ENCODE data around the gene UBE3A. TPM values are rescaled to one million over a fixed set of nuclear protein-coding genes. Genes with fewer than 3 reads are reported as not detected.

UBE3A gene
- polyA plus RNA-seq, 2 of the 4 experiments (the other 2 are of a cell fraction): 22.3 to 42.2 TPM

DNA sequence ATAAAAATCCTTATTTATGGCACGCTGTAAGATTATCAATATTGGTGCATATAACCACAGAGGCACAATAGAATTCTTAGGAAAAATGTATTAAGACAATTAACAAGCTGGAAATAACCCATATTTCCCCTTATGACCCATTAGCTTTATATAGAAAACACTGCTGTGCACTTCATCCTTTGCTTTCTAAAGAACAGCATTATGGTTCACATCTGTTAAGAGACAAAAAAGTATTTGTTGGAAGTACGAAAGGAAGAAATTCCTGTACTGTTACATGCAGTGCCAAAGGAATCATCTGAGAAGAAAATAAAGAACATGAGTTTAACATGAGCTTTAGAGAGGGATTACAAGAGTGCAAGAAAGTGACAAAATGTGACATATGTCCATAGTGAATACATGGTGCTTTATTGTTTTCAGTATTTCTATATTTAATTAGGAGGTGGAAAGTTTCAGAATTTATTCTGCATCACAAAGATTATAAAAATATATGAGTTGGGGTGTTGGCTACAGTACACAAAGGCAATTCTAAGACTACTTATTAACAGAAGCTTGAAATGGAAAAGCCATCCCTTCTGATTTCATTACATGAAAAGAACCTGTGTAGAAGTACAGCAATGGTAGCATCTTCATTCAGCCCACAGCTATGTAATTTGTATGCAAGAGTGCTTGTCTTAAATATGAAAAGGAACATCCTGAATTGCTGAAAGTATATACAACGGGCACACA lies 6.8 kb downstream of the UBE3A start:
- ChIA-PET POLR2A (no interaction called here), CTCF (no interaction called here)
- Histone ChIP-seq H3K4me3 (no peak overlapping the region), H3K9me3 (no peaks in the 10 kb centered on the region), H3K4me2 (no peak overlapping the region), H3K27ac (no peak overlapping the region), H3K4me1 (no peaks in the 10 kb centered on the region)
- DNase-seq (ENCODE audit: low read depth in 1 of 2, low spot score in 1 of 2): no peak
- no peak for ATAC-seq
- TF ChIP-seq POLR2AphosphoS2 (conservative IDR thresholded peaks at IDR 0.05; ENCODE audit: low read length): no peak
- TF ChIP-seq ESRRA (IDR thresholded peaks at IDR 0.05; ENCODE audit: borderline replicate concordance, low read length): no peak
- no peak for TF ChIP-seq ZFP36 (IDR thresholded peaks at IDR 0.05; ENCODE audit: borderline replicate concordance, partially characterized antibody)
- no peak for TF ChIP-seq ZC3H11A (IDR thresholded peaks at IDR 0.05)
- TF ChIP-seq RFX5 (IDR thresholded peaks at IDR 0.05): no peak
- no peak for TF ChIP-seq MAX (IDR thresholded peaks at IDR 0.05)
- no peak for TF ChIP-seq MAFK (IDR thresholded peaks at IDR 0.05; ENCODE audit: partially characterized antibody)
- no peak for TF ChIP-seq SREBF2 (IDR thresholded peaks at IDR 0.05)
- no peak for TF ChIP-seq HDAC2 (IDR thresholded peaks at IDR 0.05)
- TF ChIP-seq USF2 (IDR thresholded peaks at IDR 0.05): no peak
- no peak for TF ChIP-seq EHMT2 (IDR thresholded peaks at IDR 0.05; ENCODE audit: low read depth)
- TF ChIP-seq, protein P1, sequence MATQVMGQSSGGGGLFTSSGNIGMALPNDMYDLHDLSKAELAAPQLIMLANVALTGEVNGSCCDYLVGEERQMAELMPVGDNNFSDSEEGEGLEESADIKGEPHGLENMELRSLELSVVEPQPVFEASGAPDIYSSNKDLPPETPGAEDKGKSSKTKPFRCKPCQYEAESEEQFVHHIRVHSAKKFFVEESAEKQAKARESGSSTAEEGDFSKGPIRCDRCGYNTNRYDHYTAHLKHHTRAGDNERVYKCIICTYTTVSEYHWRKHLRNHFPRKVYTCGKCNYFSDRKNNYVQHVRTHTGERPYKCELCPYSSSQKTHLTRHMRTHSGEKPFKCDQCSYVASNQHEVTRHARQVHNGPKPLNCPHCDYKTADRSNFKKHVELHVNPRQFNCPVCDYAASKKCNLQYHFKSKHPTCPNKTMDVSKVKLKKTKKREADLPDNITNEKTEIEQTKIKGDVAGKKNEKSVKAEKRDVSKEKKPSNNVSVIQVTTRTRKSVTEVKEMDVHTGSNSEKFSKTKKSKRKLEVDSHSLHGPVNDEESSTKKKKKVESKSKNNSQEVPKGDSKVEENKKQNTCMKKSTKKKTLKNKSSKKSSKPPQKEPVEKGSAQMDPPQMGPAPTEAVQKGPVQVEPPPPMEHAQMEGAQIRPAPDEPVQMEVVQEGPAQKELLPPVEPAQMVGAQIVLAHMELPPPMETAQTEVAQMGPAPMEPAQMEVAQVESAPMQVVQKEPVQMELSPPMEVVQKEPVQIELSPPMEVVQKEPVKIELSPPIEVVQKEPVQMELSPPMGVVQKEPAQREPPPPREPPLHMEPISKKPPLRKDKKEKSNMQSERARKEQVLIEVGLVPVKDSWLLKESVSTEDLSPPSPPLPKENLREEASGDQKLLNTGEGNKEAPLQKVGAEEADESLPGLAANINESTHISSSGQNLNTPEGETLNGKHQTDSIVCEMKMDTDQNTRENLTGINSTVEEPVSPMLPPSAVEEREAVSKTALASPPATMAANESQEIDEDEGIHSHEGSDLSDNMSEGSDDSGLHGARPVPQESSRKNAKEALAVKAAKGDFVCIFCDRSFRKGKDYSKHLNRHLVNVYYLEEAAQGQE (IDR thresholded peaks at IDR 0.05): no peak
- TF ChIP-seq, protein P2, sequence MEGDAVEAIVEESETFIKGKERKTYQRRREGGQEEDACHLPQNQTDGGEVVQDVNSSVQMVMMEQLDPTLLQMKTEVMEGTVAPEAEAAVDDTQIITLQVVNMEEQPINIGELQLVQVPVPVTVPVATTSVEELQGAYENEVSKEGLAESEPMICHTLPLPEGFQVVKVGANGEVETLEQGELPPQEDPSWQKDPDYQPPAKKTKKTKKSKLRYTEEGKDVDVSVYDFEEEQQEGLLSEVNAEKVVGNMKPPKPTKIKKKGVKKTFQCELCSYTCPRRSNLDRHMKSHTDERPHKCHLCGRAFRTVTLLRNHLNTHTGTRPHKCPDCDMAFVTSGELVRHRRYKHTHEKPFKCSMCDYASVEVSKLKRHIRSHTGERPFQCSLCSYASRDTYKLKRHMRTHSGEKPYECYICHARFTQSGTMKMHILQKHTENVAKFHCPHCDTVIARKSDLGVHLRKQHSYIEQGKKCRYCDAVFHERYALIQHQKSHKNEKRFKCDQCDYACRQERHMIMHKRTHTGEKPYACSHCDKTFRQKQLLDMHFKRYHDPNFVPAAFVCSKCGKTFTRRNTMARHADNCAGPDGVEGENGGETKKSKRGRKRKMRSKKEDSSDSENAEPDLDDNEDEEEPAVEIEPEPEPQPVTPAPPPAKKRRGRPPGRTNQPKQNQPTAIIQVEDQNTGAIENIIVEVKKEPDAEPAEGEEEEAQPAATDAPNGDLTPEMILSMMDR (IDR thresholded peaks at IDR 0.05): no peak
- TF ChIP-seq MAZ (IDR thresholded peaks at IDR 0.05; ENCODE audit: borderline replicate concordance, low read depth, low read length): no peak
- no peak for TF ChIP-seq NFE2L2 (conservative IDR thresholded peaks at IDR 0.05; ENCODE audit: low read length)
- TF ChIP-seq ZNF302 (CRISPR knock-in tag; IDR thresholded peaks at IDR 0.05): no peak
- no peak for TF ChIP-seq CEBPB (IDR thresholded peaks at IDR 0.05)
- no peak for FAIRE-seq
- 93% methylated on average over 3 of the region's 3 CpGs for WGBS (ENCODE audit: missing lambda C conversion rate)

- ATAC-seq (no peak), FAIRE-seq (no peak), DNase-seq (ENCODE audit: low read depth in 1 of 2, low spot score in 1 of 2) (no peak)
- ChIA-PET POLR2A (interaction anchor here (0.7 kb wide), 1 partner anchor 454 kb away, joined by 11 read pairs; no protein-coding TSS in a partner anchor), CTCF (no interaction called here)
- TF ChIP-seq, protein P2 (IDR thresholded peaks at IDR 0.05): no peak
- no peak for TF ChIP-seq HEYL (CRISPR knock-in tag; IDR thresholded peaks at IDR 0.05)
- TF ChIP-seq TFCP2L1 (CRISPR knock-in tag; IDR thresholded peaks at IDR 0.05): no peak
- no peak for TF ChIP-seq MYC (IDR thresholded peaks at IDR 0.05; ENCODE audit: borderline replicate concordance, low read length)
- no peak for TF ChIP-seq RAD21 (conservative IDR thresholded peaks at IDR 0.05 in 1 of 2, IDR thresholded peaks at IDR 0.05 in 1 of 2)
- TF ChIP-seq PHF8 (IDR thresholded peaks at IDR 0.05; ENCODE audit: borderline replicate concordance, low read depth): no peak
- no peak for TF ChIP-seq ZNF302 (CRISPR knock-in tag; IDR thresholded peaks at IDR 0.05)
- no peak for TF ChIP-seq JUNB (IDR thresholded peaks at IDR 0.05)
- no peak for TF ChIP-seq CHD4 (IDR thresholded peaks at IDR 0.05; ENCODE audit: borderline replicate concordance)
- no peak for TF ChIP-seq PBX3 (IDR thresholded peaks at IDR 0.05)
- TF ChIP-seq NFE2L2 (conservative IDR thresholded peaks at IDR 0.05; ENCODE audit: low read length): no peak
- TF ChIP-seq CEBPB (IDR thresholded peaks at IDR 0.05): no peak
- no peak for TF ChIP-seq RCOR1 (IDR thresholded peaks at IDR 0.05; ENCODE audit: low read depth, low read length)
- no peak for TF ChIP-seq SMC3 (IDR thresholded peaks at IDR 0.05)
- no peak for TF ChIP-seq RARB (CRISPR knock-in tag; IDR thresholded peaks at IDR 0.05)
- Histone ChIP-seq H3K27ac (no peak overlapping the region), H3K4me3 (no peak overlapping the region), H3K4me2 (no peak overlapping the region), H3K9me3 (peaks cover 8% of the 10 kb centered on the region; the same call in 2 of the 3 replicates), H3K4me1 (no peaks in the 10 kb centered on the region)
- 95% methylated on average over 2 of the region's 2 CpGs for WGBS (ENCODE audit: missing lambda C conversion rate)
Measured at GRCh38 chr15:25427861-25428260, 11.0 kb downstream of the UBE3A start.
